HG03139 (cell line): ENCODE data around the gene SLC6A17.

ENCODE experiments used
- ATAC-seq: cut with Tn5 transposase; IDR thresholded peaks from one replicate; pipeline ENCODE4 v1.9.1; 2021; ENCODE audit not compliant: unreplicated experiment

SLC6A17 gene

DNA sequence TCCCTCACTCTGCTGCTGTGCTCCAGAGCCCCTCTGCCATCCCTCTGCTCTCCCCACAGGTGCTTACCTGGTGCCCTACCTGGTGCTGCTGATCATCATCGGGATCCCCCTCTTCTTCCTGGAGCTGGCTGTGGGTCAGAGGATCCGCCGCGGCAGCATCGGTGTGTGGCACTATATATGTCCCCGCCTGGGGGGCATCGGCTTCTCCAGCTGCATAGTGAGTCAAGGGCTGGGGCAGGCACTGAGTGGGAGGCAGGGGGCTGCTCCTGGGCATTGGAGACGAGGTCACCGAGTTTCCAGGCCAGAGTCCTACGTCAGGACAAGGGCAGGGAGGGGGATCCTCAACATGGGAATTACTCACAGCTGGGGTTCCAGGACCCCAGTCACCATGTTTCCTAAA is 21.7 kb downstream of the SLC6A17 start:
- no peak for ATAC-seq

DNA sequence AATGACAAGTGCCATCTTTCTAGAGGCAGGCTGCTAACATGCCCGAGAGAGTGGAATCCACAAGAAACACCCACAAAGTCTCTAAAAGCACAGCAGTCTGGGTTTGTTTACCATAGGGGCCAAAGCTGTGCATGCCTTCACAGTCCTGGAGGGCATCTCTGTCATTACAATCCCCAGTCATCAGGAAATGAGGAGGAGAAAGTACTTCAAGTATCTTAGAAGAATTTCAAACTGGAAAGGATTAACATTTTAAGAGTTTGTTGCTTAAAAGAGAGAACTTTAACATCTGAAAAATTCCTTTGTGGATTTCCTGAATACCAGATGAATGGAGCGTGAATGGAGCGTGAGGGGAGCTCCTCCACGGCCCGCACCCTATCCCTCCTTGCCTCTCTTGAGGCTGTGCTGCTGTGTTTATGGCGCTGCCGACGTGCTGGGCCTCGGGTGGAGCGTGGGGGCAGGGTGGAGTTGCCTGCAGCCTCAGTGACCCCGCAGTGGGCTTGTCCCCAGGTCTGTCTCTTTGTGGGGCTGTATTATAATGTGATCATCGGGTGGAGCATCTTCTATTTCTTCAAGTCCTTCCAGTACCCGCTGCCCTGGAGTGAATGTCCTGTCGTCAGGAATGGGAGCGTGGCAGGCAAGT is 23.3 kb downstream of the SLC6A17 start:
- ATAC-seq = no peak

DNA sequence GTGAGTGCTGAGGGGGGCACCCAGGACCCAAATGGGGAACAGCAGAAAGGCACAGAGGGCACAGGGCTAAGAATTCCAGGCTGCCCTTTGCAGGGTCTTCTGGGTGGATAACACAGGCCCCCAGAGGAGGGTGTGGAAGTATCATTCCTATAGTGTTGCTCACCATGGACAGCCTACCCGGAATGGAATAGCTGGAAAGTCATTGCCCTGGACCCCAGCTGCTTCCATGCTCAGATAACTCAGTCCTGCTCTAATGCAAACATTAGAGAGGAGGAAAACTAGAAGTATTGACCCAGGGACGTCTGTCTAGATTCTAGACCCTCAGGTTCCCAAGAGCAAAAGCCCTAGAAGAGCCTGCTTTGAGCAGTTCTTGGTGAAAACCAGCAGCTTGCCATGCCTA is 24.7 kb downstream of the SLC6A17 start:
- no peak for ATAC-seq

DNA sequence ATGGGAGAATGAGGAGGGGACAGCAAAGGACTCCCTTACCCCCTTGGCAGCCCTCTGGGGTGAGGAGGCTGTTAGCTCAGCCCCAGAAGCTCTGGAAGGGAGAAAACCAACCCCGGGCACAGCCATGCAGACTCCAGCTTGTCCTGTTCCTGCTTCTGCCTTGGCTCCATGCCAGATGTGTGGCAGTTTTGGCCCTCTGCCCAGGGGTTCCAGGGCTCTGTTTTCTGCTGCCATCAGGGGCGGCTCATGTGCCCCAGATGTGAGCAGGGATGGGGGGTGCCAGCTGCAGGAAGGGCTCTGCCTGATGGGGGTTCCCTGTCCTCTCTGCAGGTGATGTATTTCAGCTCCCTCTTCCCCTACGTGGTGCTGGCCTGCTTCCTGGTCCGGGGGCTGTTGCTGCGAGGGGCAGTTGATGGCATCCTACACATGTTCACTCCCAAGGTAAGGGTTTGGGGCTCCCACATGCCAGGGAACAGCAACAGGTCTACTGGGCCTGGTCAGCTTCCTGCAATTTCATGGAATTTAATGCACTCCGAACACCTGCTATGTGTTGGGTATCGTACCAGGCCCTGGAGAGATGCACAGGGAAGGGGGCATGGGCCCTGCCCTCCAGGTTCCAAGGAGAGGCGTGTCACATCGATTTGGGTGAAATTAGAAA is 26.1 kb downstream of the SLC6A17 start:
- ATAC-seq = no peak

DNA sequence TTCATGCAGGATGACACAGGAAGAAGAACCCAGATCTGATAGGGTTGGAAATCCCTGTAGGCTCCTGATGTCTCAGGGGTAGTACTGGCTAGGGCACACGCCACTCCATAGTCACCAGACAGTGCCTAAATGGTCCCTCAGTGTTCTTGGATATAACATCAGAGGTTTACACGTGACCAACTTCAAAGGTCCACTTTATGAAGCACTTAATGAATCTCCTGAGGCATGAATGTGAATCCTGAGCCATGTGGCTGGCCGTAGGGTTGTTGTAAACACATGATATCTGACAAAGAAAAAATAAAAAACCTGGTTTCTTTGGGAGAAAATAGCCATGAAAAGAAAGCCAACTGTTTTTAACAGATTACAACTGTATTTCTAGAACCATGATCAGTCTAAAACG is 27.5 kb downstream of the SLC6A17 start:
- no peak for ATAC-seq

GRCh38 chr1:110183642-110184167 is 33.4 kb downstream of the SLC6A17 start:
- ATAC-seq = no peak

DNA sequence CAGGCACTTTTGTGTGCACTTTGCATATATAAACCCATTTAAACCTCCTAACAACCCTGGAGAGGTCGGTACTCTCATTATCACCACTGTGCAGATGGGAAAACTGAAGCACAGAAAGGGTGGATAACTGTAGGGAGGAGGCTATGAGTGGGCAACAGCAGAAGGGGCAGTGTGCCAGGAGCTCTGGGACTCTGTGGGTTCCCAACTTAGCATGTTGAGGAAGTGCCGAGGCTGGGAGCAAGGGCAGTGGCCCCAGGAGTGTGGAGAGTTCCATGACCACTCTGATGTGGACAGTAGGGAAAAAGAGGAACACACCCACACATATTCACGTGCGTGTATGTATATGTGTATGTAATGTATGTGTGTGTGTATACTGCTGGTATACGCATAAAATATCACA is 34.2 kb downstream of the SLC6A17 start:
- ATAC-seq = no peak

GRCh38 chr1:110185181-110185580 is 34.9 kb downstream of the SLC6A17 start:
- no peak for ATAC-seq

DNA sequence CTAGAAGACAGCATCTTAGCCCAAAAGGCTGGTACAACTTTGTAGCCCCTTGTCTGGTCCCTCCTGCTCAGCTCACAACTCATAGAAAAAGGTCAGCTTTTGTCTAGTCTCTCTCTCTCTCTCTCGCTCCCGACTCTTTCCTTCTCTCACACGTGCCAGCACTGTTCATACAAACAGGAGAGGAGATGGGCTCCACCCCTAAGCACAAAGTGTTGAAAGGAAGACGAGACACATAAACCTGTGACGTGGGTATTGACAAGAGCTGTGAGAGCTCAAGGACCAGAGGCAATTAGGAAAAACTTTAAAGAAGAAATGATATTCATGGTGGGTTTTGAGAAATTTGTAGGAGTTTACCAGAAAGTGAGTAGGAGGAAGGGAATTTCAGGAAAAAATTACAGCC is 36.3 kb downstream of the SLC6A17 start:
- no peak for ATAC-seq

DNA sequence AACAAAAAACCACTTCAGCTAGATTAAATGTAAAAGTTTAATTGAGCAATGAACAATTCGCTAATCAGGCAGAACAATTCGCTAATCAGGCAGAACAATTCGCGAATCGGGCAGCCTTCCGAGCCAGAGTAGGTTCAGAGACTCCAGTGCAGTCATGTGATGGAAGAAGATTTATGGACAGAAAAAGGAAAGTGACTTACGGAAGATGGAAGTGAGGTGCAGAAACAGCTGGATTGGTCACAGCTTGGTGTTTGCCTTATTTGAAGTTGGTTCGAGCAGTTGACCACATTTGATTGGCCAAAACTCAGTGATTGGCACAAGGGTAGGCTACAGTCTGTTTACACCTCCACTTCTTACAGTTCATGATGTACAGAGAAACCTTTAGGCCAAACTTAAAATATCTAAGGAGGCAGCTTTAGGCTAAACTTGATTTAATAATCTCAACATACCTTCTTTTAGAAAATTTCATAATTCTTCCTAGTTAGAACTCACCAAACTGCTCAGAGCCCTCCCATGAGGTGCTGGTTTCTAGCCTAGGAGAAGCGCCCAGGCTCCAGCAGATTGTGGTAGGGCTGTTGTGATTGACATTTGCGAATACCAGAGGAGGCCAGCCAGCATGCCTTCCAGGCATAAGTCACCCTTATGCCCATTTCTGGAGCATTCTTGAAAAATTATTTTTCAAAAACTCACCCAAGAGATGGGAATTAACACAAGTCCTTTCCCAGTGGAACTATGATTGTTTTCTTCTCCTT is 37.0 kb downstream of the SLC6A17 start:
- ATAC-seq = no peak

DNA sequence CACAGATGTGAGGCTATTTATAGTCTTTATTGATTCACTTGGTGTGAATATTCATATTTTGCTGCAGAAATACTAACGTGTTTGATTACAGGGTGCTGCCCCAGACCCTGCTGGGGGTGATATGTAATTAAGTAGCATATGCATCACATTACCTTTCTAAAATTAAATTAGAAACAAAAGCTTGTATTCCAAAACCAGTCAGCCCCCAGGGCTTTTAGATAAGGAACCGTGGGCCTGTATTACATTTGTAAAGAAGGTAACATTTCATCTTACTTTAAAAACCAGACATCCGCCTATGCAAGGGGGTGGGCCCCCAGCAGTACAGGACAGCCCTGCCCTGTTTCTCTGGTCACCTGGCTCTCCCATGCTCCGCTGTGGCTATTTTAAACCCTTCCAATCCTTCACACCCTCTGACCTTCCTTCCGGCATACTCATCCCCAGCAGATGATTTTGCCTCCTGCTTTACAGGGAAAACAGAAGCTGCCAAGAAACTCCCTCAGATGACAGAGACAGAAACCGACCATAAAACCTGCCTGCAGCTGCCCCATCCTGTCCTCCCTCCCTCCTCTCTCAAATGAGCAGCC is 37.8 kb downstream of the SLC6A17 start:
- ATAC-seq = no peak

DNA sequence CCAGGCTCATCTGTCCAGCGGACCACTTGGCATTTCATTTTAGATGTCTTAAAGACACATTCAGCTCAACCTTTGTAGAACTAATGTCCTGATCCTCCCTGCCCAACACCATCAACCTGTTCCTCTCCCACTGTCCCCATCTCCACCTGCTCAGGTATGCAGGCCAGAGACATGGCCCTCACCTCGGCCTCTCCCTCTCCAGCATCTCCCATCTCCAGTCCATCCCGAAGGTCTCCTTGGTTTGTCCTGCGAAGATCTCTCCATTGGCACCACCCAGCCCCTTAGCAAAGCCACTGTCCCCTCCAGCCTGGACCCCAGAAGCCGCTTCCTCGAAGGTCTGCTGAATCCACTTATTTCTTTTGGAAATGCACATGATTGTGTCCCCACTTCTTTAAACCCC is 38.9 kb downstream of the SLC6A17 start:
- ATAC-seq = no peak

DNA sequence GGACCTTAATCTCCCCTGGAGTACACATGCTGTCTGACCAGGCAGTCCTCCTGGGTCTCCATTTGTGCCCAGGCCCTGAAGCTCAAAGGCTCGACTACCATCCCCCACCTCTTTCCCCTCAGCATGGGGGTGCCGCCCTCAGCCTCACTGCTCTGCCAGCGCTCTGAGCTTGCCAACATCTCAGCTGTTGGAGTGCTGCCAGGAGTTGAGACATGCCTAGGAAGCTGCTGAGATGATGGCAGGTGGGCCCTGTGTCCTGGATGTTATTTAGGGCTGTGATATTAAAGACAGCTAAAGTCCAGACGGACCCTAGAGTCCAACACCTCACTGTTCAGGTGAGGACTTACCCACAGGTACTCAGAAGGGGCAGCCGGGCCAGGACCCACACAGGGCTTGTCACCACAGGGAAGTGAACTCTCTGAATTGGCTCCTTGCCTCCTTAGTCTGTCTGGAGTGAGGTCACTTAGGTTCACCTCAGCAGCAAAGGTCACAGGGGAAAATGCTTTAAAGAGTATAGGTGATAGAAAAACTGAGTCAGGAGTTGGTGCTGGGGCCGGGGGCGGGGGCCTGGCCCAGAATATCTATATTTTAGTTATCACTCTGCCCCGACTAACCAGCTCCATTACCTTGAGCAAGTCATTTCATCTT is 40.1 kb downstream of the SLC6A17 start:
- ATAC-seq = no peak

GRCh38 chr1:110192541-110192940 is 42.2 kb downstream of the SLC6A17 start:
- ATAC-seq = no peak

GRCh38 chr1:110195196-110195595 is 44.9 kb downstream of the SLC6A17 start:
- no peak for ATAC-seq

- no peak for ATAC-seq
Observed at GRCh38 chr1:110196917-110197765, 46.8 kb downstream of the SLC6A17 start.

- ATAC-seq = no peak
Observed at GRCh38 chr1:110197905-110198629, 47.8 kb downstream of the SLC6A17 start.

DNA sequence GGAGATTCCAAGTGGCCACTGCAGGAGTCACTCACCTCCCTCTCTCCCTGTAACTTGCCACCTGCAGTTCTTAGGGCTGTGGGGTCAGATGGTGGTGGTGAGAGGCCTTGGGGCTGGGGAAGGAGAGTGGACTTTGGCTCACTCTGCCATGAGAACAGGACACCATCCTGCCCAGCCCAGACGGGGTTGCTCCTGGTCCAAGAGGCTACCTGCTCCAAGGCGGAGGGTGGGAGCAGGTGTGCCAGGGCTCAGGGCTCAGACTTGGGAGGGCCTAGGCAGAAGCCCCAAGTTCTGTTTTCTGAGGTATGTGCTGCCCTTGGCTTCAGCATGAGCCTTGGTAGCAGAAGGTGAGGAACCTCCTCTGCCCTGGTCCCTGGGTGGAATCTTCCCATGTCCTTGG is 48.5 kb downstream of the SLC6A17 start:
- ATAC-seq = no peak

- ATAC-seq = no peak
Observed at GRCh38 chr1:110200190-110200589, 49.9 kb downstream of the SLC6A17 start.

DNA sequence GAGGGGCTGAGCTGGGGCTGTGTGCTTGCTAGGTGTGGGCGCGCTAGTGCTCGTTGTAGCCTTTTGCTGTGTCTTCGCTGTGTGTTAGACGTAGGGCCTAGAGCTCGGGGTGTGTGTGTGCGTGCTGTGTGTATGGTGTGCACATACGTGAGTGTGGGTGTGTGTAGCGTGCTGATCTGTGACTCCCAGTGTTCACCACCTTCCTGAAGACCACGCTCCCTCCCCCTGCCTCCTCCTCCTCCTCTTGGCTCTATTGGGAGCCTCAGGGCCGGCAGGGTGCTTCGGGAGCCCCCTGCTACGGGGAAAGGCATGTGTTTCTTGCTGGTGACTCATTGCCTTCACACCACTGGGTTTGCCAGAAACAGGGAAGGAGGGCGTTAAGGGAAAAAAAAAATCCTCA is 50.4 kb downstream of the SLC6A17 start:
- ATAC-seq = no peak
